Measurements from ENCODE around the gene TMEM200A.

DNA sequence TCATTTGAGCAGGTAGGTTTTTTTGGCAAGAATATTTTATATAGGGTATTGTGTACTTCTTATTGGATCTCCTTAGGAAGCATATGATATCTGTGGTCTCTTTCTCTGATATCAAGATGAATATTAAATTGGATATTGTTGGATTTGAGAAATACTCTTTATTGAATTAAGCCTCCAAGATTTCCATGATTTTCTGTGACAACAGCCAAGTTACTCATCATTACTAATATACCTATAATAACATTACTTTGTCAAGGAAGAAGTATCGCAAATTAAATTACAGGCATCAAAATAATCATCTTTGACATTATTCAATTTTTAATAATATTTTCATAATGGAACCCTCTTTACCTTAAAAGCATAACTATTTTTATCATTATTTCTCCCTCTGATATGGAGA is 86.5 kb downstream of the TMEM200A start:
- TF ChIP-seq, protein P1, sequence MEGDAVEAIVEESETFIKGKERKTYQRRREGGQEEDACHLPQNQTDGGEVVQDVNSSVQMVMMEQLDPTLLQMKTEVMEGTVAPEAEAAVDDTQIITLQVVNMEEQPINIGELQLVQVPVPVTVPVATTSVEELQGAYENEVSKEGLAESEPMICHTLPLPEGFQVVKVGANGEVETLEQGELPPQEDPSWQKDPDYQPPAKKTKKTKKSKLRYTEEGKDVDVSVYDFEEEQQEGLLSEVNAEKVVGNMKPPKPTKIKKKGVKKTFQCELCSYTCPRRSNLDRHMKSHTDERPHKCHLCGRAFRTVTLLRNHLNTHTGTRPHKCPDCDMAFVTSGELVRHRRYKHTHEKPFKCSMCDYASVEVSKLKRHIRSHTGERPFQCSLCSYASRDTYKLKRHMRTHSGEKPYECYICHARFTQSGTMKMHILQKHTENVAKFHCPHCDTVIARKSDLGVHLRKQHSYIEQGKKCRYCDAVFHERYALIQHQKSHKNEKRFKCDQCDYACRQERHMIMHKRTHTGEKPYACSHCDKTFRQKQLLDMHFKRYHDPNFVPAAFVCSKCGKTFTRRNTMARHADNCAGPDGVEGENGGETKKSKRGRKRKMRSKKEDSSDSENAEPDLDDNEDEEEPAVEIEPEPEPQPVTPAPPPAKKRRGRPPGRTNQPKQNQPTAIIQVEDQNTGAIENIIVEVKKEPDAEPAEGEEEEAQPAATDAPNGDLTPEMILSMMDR (IDR thresholded peaks at IDR 0.05), result no peak
- TF ChIP-seq POLR2A (IDR thresholded peaks at IDR 0.05), result no peak

Measured in body of pancreas (tissue), 4 donors.